GM19324 (cell line): ENCODE results near the gene E2F8.
"Not testable (repeated sequence)": the region's sequence is repeated elsewhere in the genome, so short reads cannot be mapped to it uniquely, and the experiment has no call there.

Source experiments
- ATAC-seq: cut with Tn5 transposase; IDR thresholded peaks from one replicate; pipeline ENCODE4 v1.9.1; 2021; ENCODE audit warnings: mild to moderate bottlenecking, moderate library complexity; ENCODE audit not compliant: unreplicated experiment, low FRiP score

The E2F8 gene

GRCh38 chr11:19240420-19241259 is at the start of gene E2F8:
Gene E2F8, minus strand, starts transcription at chr11:19240945. Its CDS starts 824 bp downstream, at chr11:19240121.
- ATAC-seq: peak; percentile 93

GRCh38 chr11:19290356-19290755 is 49.6 kb upstream of the E2F8 start:
- ATAC-seq: no peak

- ATAC-seq: no peak
These were observed 47.5 kb upstream of the E2F8 start for GRCh38 chr11:19288256-19288655.

GRCh38 chr11:19286411-19286810 is 45.7 kb upstream of the E2F8 start:
- ATAC-seq: no peak

GRCh38 chr11:19284881-19285280 is 44.1 kb upstream of the E2F8 start:
- ATAC-seq: no peak

- no peak for ATAC-seq
These were observed 43.2 kb upstream of the E2F8 start for GRCh38 chr11:19283991-19284390.

GRCh38 chr11:19281555-19281954 is 40.8 kb upstream of the E2F8 start:
- ATAC-seq: no peak

GRCh38 chr11:19281041-19281440 is 40.3 kb upstream of the E2F8 start:
- peak; percentile 75 for ATAC-seq

GRCh38 chr11:19279451-19279850 is 38.7 kb upstream of the E2F8 start:
- ATAC-seq: no peak

GRCh38 chr11:19276859-19277808 is 36.4 kb upstream of the E2F8 start:
- ATAC-seq: no peak

- no peak for ATAC-seq
These were observed 34.8 kb upstream of the E2F8 start for GRCh38 chr11:19275496-19275895.

- ATAC-seq: not testable (repeated sequence)
These were observed 32.5 kb upstream of the E2F8 start for GRCh38 chr11:19273219-19273618.

GRCh38 chr11:19268909-19269308 is 28.2 kb upstream of the E2F8 start:
- ATAC-seq: no peak

GRCh38 chr11:19267567-19267966 is 26.8 kb upstream of the E2F8 start:
- ATAC-seq: no peak

- no peak for ATAC-seq
These were observed 22.6 kb upstream of the E2F8 start for GRCh38 chr11:19263333-19263732.

GRCh38 chr11:19259487-19260345 is 19.0 kb upstream of the E2F8 start:
- ATAC-seq: no peak

- no peak for ATAC-seq
These were observed 18.0 kb upstream of the E2F8 start for GRCh38 chr11:19258641-19259230.

GRCh38 chr11:19254441-19254840 is 13.7 kb upstream of the E2F8 start:
- not testable (repeated sequence) for ATAC-seq

- ATAC-seq: no peak
These were observed 13.1 kb upstream of the E2F8 start for GRCh38 chr11:19253817-19254216.

GRCh38 chr11:19253153-19253745 is 12.5 kb upstream of the E2F8 start:
- no peak for ATAC-seq
